NCI-H2171 (cell line): ENCODE results near the gene HP.
"Not testable (repeated sequence)": the region's sequence is repeated elsewhere in the genome, so short reads cannot be mapped to it uniquely, and the experiment has no call there.

Source experiments
- DNase-seq: peaks from one replicate; lab custom pipeline; 2025; lab: John Stamatoyannopoulos, UW

HP gene

DNA sequence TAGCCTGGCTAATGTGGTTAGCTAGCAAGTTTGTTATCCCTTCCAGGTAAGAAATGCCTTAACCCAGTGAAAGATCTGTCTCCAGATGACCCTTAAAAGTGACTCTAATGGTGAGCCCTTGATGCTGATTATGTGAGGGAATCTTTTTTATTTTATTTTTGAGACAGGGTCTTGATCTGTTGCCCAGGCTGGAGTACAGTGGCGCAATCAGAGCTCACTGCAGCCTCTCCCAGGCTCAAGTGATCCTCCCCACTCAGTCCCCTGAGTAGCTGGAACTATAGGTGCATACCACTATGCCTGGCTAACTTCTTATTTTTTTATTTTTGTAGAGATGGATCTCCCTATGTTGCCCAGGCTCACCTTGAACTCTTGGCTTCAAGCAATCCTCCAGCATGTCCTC is 10.8 kb upstream of the HP start:
- DNase-seq = no peak

DNA sequence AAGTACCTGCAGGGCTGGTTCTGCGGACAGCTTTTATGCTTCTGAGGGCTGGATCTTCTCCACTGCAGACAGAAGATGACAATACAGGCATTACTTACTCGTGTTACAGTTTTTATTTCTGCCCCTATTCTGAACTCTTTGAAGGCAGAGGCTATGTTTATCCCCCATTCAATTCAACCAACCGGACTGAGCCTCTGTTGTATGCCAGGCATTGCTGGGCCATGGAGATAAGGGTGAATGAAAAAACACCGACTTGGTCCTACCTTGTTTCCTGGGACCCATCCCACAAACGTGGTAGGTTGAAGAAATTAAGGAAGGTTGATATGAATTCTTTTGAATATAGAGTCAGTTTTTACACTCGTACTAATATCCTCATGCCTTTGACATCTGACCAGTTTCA is 10.0 kb upstream of the HP start:
- no peak for DNase-seq

DNA sequence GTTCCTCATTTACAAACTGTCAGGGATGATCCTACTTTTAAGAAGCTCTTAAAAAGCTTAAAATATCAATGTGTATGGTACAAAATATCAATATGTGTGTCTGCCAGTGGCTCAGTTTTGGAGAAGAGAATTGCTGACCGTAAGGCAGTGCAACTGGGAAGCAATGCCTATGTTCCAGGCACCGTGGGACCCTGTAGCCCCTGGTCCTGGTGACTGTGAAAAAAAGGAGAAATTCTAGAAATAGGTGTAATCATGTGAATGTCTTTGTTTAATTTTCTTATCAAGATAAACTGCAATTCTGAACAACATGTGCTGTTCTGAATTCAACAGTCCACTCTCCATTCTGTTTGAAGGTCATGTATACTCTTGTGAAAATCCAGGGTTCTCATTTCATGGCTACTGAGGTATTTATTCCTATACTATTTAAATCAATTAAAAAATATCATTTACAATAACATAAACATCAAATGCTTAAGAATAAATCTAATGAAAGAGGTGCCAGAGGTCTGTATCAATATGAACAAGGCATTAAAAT is 9.4 kb upstream of the HP start:
- no peak for DNase-seq

DNA sequence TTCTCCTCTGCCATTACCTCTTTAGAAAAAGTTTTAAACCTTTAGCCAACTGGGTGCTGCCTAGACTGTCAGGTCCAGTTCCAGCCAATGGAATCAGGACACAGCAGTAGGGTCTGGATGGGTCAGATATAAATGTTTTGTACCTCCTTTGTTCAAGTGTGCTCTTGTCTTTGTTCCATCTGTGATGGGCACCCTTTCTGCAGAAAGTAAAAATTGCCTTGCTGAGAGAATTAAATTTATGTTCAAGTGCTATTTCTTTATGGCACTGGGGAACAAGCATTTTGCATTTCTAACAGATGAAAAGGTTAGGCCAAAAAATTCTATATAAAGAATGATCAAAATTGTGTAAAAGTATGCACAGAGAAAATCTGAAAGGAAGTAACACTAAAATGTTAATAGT is 5.2 kb upstream of the HP start:
- no peak for DNase-seq

DNA sequence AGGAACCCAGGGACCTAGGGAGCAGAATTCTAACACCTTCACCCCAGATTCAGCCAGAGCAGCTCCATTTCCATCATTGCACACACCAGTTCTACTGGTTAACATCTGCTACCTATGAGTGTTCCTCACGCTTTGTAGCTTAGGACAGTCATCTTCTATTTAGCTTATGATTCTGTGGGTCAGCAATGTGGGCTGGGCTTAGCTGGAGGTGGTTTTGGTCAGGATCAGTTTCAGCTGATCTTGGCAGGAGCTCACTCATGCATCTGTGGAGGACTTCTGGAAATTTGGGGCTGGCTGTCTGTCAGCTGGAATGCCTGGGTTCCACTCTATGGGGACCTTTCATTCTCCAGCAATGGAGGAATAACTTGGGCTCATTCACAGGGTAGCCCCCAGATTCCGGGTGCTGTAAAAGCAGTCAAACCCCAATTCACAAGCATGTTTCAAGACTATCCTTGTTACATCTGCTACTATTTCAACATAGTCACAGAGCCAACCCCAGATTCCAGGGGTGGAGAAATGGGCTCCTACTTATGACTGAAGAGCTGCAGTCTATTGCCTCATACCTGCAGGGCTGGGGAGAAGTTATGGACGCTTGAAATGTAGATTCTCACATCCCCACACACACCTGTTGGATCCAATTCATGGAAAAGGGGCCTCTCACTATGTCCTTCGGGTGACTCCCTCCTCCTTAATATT is 3.4 kb upstream of the HP start:
- no peak for DNase-seq

DNA sequence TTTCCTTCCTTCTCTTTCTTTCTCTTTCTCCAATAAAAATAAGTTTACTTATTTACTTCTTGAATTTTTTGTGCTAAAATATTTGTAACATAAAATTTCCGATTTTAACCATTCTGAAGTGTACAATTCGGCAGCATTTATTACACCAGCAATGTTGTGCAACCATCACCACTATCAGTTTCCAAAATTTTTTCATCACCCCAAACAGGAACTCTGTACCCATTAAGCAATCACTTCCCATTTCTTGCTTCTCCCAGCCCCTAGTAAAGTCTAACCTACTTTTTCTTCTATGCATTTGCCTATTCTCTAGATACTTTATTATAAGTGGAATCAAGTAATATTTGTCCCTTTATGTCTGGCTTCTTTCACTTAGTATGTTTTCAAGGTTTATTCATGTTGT is 2.5 kb upstream of the HP start:
- DNase-seq = no peak

DNA sequence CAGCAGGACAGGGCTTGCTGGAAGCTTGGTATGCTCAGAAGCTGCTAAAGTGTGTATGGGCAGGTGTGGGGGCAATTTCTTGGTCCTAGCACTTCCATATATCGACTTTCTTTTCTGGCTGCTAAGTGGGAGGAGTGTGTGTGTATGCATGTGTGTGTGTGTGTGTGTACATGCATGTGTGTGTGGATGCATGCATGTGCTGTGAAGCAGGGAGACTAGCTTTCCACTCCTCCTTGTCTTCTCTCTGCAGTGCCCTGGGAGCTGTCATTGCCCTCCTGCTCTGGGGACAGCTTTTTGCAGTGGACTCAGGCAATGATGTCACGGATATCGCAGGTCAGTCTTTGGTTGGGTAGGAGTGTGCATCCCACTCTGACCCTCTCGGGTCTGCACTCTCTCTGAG is 1.6 kb downstream of the HP start:
- no peak for DNase-seq

DNA sequence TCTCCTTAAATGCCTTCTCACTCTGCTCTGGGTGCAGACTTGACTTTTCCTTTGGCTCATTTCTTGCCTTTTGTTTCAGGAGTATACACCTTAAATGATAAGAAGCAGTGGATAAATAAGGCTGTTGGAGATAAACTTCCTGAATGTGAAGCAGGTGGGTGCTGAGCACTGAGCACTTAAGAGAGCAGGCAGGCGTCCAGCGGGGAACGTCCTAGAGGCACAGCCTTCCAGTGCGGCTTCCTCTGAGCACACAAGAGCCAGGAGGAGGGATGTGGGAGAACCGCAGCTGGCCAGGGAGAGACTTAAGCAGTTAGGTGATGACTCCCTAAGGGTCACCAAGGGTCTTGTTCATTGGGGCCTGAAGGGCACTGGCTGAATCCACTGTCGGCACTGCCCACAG is 3.0 kb downstream of the HP start:
- not testable (repeated sequence) for DNase-seq

DNA sequence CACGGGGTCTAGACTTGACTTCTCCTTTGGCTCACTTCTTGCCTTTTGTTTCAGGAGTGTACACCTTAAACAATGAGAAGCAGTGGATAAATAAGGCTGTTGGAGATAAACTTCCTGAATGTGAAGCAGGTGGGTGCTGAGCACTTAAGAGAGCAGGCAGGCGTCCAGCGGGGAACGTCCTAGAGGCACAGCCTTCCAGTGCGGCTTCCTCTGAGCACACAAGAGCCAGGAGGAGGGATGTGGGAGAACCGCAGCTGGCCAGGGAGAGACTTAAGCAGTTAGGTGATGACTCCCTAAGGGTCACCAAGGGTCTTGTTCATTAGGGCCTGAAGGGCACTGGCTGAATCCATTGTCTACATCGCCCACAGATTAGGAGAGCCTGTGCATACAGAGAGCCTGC is 4.8 kb downstream of the HP start:
- DNase-seq = not testable (repeated sequence)

DNA sequence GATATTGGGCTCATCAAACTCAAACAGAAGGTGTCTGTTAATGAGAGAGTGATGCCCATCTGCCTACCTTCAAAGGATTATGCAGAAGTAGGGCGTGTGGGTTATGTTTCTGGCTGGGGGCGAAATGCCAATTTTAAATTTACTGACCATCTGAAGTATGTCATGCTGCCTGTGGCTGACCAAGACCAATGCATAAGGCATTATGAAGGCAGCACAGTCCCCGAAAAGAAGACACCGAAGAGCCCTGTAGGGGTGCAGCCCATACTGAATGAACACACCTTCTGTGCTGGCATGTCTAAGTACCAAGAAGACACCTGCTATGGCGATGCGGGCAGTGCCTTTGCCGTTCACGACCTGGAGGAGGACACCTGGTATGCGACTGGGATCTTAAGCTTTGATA is 6.1 kb downstream of the HP start:
- DNase-seq = no peak

DNA sequence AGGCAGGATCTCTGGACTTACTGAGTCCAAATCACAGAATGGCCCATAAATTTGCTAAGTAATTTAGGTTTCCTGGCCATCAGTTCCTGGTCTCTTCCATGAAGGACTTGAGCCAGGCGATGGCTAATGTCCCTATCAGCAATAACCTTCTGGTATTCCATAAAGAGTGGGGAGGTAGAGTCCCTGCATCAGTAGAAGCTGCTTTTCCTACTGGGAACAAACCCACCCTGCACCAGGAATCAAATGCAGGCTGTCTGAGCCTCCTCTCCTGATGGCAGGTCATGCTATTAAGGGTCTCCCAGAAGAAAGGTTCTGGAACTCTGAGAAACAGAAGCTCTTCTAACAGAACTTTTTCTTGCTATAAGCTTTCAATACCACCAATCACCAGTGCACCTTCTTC is 7.3 kb downstream of the HP start:
- no peak for DNase-seq

DNA sequence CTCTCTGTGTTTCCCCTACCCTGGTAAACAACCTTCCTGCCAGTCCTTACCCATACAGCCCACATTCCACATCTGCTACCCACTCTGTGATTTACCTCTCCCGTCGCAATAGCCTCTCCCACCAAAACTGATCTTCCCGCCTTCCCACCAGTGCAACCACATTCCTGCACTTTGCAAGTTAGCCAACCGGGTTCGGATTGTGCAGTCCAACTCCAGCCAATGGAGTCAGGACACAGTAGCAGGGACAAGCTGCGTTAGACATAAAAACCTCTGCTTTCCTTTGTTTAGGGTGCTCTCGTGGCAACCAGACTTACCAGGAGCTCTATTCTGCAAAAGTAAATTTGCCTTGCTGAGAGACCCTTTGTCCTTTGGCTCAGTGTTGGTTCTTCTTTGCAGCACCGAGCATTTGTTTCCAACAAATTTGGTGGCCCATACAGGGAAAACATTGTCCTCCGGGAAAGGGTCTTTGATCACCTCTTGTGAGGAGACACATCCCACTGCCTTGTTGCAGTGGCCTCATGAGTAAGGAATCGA is 10.1 kb downstream of the HP start:
- no peak for DNase-seq

DNA sequence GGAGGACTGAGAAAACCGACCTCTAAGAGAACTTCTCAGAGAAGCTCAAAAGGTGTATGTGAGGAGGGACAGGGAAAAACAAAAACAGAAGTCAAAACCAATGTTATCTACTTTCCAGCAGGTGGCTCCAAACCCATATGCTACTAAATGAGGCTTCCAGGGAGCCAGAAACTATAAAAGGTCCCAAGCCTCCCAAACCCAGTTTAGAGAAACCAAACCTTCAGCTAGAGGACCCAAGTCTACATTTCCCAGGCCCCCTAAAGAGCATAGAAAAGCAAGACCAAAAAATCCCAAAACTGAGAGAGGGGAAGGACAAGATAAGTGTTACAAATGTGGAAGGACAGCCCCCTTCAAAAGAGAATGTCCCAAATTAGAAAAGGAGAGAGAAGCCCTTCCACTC is 12.4 kb downstream of the HP start:
- peak; percentile 16 for DNase-seq

DNA sequence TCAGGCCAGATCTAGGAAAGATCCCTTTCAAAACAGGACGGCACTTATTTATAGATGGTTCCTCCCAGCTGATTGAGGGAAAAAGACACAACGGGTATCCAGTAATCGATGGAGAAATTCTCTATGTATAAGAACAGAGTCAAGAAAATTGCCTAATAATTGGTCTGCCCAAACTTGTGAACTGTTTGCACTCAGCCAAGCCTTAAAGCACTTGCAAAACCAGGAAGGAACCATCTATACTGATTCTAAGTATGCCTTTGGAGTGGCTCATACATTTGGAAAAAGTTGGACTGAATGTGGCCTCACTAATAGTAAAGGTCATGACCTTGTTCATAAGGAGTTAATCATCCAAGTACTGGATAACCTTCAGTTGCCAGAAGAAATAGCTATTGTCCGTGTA is 14.6 kb downstream of the HP start:
- DNase-seq = no peak

DNA sequence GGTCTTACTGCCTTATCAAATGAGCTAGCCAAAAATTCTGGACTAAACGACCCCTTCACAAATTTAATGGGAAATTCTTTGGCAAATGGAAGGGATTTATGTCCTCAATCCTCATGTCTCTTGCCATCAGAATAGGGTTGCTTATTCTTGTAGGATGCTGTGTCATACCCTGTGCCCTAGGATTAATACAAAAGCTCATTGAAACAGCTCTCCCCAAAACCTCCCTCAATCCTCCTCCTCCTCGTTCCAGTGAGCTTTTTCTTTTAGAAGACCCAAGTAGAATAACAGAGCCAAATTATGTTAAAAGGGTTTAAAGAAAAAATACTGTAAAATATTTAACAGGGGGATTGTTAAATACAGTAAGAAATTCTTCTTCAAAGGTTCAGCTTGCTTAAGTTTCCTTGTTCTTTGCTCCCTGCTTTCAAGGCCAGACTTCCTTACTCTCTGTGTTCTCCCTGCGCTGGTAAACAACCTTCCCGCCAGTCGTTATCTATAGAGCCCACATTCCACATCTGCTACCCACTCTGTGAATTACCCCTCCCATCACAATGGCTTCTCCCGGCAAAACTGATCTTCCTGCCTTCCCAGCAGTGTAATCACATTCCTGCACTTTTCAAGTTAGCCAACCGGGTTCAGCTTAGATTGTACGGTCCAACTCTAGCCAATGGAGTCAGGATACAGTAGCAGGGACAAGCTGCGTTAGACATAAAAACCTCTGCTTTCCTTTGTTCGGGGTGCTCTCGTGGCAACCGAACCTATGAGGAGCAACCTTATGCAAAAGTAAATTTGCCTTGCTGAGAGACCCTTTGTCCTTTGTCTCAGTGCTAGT is 18.4 kb downstream of the HP start:
- DNase-seq = no peak

DNA sequence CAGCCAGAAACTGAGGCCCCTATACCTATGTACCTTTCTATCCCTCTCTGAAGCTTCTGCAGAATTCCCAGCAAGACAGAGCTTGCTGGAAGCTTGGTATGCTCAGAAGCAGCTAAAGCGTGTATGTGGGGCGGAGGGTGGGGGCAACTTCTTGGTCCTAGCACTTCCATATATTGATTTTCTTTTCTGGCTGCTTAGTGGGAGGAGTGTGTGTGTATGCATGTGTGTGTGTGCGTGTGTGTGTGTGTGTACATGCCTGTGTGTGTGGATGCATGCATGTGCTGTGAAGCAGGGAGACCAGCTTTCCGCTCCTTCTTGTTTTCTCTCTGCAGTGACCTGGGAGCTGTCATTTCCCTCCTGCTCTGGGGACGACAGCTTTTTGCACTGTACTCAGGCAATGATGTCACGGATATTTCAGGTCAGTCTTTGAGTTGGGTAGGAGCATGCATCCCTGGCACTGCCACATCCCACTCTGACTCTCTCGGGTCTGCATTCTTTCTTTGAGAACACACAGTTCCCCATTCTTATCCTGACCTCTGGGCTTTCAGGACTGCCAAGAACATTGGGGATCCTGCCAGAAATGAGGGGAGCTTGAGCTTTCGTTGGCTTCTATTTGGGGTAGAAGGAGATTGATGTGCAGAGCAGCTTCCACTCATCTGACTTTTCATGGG is 19.4 kb downstream of the HP start:
- DNase-seq = no peak

DNA sequence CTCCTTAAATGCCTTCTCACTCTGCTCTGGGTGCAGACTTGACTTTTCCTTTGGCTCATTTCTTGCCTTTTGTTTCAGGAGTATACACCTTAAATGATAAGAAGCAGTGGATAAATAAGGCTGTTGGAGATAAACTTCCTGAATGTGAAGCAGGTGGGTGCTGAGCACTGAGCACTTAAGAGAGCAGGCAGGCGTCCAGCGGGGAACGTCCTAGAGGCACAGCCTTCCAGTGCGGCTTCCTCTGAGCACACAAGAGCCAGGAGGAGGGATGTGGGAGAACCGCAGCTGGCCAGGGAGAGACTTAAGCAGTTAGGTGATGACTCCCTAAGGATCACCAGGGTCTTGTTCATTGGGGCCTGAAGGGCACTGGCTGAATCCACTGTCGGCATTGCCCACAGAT is 20.8 kb downstream of the HP start:
- not testable (repeated sequence) for DNase-seq

DNA sequence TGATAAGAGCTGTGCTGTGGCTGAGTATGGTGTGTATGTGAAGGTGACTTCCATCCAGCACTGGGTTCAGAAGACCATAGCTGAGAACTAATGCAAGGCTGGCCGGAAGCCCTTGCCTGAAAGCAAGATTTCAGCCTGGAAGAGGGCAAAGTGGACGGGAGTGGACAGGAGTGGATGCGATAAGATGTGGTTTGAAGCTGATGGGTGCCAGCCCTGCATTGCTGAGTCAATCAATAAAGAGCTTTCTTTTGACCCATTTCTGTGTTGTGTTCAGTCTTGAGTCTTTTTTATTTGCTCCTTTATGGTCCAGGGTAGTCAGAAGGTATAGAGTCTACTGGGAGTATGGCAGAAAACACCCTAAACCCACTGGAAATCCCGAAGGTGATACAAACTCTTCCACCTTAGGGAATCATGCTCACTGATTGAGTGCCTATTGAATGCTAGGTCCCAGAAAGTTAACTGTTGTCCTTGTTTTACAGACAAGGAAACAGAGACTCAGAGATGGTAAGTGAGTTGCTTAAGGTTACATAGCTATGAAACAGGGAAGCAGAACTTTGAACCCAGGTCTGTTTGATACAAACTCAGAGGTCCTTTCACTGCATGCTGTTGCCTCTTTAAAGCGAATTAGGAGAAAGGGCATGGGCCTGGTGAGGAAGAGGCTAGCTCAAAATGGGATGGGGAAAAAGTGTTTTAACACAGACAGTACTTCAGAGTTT is 22.8 kb downstream of the HP start:
- not testable (repeated sequence) for DNase-seq

DNA sequence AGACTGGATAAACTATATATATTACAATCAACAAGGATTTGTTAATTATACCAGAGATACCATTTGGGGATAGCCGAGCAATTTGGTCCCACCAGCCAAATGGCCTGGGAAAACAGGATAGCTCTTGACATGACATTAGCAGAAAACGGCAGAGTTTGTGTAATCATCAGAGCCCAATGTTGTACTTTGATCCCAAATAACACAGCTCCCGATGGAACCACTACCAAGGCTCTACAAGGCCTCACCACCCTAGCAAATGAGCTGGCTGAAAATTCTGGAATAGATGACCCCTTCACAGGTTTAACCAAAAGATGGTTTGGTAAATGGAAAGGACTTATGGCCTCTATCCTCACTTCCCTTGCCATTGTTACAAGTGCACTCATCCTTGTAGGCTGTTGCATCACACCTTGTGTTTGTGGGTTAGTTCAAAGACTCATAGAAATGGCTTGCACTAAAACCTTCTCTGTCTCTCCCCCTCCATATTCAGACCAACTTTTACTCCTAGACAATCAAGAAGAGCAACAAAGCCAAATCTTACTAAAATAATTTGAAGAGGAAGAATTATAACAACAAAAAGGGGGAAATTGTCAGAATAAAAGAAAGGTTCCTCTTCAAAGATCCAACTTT is 29.6 kb downstream of the HP start:
- DNase-seq = no peak

DNA sequence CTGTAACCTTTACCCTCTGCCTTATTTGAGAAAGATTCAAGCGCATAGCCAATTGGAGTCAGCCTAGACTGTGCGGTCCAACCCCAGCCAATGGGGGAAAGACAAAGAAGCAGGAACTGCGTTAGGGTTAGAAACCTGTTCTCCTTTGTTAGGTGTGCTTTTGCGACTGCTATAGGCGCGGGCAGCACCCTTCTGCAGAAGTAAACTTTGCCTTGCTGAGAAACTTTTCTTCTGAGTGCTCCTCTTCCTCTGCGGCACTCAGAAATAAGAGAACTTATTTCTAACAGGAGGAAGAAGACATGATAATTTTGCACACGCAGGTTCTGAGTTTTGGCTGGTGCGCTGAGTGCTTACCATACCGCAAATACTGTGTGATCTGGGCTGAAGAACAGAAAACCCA is 30.1 kb downstream of the HP start:
- no peak for DNase-seq

DNA sequence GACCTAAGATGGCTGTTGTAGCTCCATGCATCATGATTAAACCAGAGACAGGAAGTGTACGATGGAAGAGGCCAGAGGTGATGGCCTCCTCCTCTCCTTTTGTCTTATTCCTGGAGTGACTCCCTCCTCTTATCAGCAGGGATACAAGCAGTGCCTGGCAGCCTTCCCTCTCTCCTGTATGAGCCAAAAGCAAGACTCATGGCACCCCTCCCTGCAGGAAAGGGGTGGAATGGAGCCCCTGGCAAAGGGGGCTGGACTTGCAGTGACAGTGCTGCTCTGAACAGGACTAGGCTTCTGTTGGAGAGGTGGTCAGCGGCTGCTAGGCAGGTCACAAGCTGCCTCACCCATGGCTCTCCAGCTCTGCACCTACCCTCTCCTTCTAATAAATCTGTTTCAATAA is 30.7 kb downstream of the HP start:
- no peak for DNase-seq

DNA sequence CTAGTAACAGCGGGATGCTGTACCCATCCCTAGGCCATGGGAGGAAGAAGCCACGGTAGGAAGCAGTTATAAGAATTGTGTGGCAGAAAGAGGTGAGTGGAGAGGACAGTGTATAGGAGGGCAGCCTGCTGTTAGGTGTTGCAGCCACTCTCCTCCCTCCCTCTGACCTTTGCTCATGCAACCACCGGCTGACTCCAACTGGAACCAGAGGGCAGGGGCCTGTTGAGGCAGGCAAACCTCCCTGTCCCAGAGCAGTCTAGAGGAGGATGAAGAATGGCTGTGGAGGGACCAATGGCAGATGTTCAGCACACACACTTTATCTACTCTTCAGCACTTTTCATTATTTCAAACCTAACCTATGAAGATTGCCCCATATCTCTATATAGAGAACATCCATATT is 36.9 kb downstream of the HP start:
- DNase-seq = no peak
